HG02981 (cell line): ENCODE data around the gene SLC25A17.
"Not testable (repeated sequence)": the region's sequence is repeated elsewhere in the genome, so short reads cannot be mapped to it uniquely, and the experiment has no call there.

Experiments
- ATAC-seq: cut with Tn5 transposase; IDR thresholded peaks from one replicate; pipeline ENCODE4 v1.9.1; 2021; ENCODE audit warnings: mild to moderate bottlenecking, moderate library complexity; ENCODE audit not compliant: unreplicated experiment

Gene SLC25A17

DNA sequence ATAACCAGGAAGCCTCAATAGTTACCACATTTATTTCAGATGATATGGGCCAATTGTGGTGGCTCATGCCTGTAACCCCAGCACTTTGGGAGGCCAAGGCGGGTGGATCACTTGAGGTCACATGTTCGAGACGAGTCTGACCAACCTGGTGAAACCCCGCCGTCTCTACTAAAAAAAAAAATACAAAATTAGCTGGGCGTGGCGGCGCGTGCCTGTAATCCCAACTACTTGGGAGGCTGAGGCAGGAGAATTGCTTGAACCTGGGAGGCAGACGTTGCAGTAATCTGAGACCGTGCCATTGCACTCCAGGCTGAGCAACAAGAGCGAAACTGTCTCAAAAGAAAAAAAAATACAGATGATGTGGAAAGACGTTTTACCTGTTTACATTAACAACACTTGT is 60.3 kb downstream of the SLC25A17 start:
- ATAC-seq: not testable (repeated sequence)

DNA sequence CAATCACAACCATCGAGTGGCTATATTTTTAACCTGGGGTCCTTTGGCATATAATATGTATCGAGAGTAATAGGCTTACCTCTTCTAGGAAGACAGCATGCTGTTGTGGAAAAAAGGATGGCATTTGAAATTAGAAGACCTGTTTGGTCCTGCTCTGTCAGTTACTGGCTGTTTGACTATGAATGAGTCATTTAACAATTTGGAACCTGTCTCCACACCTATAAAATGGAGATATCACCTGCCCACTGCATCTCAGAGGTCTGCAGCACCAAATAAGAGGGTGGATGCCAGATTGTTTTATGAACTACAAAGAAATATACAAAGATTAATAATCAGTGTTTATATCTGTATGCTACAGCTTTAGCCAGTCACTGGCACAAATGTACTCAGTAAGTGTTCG is 60.8 kb downstream of the SLC25A17 start:
- ATAC-seq: no peak

DNA sequence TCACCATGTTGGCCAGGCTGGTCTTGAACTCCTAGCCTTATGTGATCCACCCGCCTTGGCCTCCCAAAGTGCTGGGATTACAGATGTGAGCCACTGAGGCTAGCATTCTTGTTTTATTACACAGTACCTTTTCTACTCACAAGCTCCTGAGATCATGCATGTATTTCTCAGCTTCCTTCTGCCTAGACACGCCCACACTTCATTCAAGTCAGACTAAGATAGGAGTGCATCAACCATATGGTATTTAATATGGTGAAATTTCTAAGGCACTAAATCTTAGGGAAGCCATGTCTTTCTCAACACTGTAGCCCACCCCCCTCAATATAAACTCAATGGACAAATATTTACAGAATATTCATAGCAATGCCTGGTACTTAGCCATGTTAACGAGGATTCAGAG is 62.1 kb downstream of the SLC25A17 start:
- no peak for ATAC-seq

DNA sequence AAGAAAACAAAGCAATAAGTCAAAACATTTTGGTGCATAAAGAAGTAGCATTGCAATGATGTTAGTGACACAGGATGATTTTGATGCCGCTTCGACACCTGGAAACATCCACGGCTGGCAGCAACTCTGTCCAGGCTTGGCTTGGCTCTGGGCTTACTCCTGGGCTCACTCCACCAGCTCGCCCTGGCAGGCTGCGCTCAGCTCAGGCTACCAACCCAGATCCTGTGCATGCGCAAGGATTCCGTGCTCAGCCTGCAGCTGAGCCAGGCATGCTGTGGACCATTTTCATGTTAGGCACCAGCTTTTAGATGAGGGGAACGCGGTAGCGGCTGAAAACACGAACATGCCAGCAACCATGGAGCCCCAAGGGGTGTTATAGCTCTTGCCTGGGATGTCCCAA is 66.0 kb downstream of the SLC25A17 start:
- no peak for ATAC-seq

DNA sequence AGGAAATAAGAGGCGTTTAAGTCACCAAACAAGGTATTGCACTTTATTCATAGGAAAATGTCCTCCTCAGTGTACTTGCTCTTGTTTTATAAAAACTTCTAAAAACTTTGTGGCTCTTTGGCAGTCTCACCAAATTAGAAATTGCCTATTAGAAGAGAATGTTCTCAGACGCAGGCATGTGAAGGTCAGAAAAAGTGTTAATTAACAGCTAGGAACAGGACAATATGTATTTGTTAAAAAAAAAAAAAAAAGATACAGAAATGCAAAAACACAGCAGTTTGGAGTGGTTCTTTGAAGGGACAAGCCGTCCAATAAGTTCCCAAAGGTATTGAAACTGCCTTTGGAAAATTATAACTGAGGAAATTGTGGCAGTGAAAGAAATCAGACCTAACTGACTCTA is 67.9 kb downstream of the SLC25A17 start:
- ATAC-seq: no peak

DNA sequence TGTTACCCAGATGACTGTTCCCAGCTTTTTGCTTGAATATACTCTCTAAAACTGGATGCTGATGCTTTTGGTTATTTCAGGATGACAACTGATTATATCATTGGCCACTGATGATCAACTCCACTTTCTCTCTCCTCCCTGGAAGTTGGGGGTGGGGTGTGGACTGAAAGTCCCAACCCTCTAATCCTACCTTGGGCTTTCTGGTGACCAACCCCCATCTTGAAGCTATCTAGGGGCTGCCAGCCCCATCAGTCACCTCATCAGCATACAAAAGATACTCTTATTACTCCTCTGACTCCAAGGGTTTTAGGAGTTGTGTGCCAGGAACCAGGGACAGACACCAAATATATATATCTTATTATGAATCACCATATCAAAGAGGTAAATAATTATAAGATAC is 69.3 kb downstream of the SLC25A17 start:
- ATAC-seq: no peak

DNA sequence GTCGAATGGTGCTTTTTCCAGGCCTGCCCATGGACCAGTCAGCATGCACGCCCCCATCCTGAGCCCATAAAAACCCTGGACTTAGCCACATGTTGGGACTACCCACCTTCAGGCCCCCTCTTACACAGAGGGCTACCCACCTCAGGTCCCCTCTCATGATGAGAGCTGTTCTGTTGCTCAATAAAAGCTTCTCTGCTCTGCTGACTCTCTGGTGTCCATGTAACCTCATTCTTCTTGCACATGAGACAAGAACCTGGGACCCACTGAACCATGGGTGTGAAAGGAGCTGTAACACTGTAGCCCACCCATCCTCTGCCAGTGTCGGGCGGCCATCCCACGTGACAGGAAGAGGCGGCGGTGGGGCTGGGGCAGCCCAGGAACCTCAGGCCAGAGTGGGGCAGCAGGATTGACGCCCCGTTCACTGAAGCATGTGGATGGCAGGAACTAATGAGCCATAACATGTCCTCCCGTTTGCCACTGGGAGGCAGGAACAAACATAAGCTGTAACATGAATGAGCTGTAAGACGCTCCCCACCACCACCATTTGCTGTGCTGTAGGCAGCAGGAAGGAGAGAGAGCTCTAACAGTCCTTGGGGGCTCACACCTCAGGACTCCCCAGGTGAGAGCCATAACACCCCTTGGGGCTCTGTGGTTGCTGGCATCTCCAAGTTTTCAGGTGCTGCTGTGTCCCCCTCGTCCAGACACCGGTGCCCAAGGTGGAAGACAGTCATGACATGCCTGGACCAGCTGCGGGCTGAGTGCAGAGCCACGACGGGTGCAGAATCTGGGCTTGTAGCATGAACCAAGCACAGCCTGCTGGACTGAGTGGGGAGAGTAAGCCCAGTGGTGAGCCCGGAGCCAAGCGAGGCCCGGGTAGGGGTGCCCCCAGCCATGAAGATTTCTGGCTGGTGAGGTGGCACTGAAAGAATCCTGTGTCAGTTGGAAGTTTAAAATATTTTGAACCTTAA is 70.5 kb downstream of the SLC25A17 start:
- no peak for ATAC-seq

DNA sequence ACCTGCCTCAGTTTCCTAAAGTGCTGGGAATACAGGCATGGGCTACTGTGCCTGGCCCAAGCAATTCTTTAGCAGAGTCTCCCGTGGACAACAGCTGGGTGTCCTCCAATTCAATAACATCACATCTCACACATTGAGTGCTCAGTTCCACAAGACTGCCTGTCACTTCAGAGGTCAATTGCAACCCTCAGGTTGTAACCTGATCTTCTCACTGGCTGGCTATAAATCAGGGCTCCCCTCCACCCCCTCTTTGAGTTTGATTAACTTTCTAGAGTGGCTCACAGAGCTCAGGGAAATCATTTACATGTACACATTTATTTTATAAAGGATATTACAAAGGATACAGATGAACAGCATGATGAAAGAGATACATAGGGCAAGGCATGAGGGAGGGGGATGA is 71.8 kb downstream of the SLC25A17 start:
- ATAC-seq: no peak

DNA sequence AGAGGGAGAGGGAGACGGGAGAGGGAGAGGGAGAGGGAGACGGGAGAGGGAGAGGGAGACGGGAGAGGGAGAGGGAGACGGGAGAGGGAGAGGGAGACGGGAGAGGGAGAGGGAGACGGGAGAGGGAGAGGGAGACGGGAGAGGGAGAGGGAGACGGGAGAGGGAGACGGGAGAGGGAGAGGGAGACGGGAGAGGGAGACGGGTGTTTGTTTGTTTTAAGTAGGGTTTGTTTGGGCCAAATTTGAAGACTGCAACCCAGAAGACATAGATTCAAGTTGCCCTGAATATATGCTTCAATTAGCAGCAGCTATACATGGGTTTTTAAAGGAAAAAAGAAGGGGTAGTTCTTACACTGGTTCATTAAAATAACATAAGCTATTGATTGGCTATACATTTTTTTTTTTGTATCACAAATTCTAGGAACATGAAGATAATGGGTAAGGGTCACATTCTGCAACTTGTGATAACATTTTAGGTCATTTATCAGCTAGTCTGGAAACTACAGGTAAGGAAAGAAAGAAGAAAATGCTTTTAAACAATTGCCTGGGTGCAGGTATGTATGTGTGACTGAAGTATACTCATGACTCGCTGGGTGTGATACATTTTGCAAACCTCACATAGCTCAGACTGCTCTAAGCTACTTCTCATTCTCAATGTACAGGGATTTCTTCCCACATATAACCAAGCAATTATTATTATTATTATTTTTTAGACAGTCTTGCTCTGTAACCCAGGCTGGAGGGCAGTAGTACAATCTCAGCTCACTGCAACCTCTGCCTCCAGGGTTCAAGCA is 72.5 kb downstream of the SLC25A17 start:
- ATAC-seq: no peak

DNA sequence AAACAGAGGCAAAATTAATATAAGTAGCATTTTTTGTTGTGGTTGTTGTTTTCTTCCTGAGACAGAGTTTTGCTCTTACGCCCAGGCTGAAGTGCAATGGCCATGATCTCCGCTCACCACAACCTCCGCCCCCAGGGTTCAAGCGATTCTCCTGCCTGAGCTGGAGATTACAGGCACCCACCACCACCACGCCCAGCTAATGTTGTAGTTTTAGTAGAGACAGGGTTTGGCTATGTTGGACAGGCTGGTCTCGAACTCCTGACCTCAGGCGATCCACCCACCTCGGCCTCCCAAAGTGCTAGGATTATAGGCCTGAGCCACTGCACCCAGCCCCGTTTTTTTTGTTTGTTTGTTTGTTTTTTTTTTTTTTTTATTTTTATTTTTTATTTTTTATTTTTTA is 75.4 kb downstream of the SLC25A17 start:
- ATAC-seq: no peak

DNA sequence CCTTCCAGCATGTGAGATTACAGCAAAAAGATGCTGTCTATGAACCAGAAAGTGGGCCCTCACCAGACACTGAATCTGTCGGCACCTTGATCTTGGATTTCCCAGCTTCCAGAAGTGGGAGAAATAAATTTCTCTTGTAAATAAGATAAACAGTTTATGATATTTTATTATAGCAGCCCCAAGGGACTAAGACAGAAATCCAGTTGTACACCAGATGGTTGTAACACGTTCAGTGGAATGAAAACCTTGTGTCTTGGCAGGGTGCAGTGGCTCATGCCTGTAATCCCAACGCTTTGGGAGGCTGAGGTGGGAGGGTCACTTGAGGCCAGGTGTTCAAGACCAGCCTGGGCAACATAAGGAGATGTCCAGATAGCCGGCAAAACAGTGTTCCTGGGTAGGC is 78.0 kb downstream of the SLC25A17 start:
- no peak for ATAC-seq

DNA sequence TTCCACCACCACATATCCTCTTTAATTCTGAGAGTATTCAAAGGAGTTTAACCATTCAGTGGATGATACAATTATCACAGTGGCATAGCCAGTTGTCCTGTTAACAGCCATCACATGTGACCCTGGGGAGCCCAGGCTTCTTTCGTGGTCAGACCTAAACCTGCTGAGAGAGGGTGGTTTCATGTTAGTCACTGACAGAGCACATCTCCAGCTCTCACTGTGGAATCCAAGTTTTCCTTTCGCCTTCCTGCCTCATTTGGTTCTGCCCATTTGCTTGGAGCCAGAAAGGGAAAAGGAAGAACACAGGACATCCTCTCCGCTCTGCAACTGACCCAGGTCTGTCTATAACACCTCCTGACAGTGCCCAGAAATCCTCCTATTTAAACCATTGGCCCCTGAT is 79.4 kb downstream of the SLC25A17 start:
- no peak for ATAC-seq

DNA sequence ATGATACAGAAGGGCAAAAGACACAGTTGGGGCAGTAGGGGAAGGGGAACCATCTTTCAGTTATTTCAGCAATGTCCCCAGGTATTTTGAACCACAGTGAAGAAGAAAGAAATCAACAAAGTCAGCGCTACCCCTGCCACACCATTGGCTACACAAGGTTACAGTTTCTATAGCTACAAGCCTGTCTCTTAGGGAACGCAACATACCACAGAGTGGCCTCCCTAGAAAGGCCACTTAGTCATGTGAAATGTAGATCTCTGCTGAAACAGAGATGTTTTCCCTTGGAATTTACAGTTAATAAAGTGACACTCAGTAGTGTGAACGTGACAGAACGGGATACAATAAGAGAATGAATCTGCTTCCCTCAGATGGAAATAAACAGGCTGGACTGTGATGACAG is 85.2 kb downstream of the SLC25A17 start:
- no peak for ATAC-seq

DNA sequence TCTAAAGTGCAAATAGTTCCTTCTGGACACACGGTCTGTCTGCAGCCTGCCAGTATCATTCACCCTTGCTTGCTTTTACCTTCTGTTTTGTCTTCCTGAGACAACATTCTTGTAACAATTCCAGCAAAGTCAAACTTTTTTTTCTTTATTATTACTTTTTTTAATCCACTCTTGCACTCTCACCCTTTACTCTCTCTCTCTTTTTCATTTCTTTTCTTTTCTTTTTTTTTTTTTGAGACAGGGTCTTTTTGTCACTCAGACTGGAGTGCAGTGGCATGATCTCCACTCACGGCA is 86.2 kb downstream of the SLC25A17 start:
- ATAC-seq: no peak

DNA sequence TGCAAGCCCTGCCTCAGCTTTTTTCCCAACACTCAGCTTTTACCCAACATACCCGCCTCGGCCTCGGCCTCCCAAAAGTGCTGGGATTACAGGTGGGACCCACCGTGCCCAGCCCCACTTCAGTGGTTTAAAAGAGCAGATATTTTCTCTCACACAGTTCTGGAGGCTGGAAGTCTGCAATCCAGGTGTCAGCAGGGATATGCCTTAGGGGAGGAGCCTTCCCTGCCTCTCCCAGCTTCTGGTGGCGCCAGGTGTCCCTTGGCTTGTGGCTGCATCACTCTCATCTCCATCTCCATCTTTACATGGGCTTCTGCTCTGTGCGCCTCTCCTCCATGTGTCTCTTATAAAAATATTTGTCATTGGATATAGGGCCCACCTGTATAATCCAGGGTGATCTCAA is 89.9 kb downstream of the SLC25A17 start:
- ATAC-seq: no peak

DNA sequence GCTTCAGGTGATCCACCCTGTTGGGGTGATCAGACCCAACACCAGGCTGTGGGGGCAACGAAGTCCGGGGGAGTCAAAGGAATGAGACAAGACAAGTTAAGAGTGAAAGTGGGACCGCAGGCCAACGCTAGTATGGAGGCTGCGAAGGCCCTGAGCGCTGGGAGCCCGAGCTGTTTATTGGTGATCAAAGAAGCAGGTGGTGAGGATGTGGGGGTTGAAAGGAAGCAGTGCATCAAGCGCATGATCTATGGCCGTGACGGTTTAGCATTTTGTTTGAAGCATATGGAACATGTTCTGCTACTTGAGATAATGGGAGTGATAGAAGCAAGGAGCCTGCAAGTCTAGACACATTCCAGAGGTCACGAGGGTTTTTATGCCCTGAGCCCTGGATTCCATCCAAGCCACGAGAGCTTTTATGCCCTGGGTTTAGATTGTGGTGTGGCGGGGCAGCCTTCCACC is 90.4 kb downstream of the SLC25A17 start:
- no peak for ATAC-seq

DNA sequence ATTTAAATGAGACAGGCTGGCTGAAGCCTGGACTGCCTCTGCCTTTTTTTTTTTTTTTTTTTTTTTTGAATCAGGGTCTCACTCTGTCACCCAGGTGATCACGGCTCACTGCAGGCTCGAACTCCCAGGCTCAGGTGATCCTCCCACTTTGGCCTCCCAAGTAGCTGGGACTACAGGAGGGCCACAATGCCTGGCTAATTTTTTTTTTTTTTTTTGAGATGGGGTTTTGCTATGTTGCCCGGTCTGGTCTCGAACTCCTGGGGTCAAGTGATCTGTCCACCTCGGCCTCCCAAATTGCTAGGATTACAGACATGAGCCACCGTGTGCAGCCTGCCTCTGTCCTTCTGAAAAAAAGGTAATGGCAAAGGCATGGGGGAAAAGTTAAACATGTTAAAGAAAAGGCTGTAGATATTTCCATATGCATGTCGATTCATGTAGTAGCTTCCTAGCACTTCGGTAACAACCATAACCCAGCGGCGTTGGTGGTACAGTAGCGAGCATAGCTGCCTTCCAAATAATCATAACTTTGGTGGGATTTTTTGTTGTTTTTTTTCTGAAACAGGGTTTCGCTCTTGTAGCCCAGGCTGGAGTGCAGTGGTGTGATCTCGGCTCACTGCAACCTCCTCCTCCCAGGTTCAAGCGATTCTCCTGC is 91.1 kb downstream of the SLC25A17 start:
- ATAC-seq: no peak

DNA sequence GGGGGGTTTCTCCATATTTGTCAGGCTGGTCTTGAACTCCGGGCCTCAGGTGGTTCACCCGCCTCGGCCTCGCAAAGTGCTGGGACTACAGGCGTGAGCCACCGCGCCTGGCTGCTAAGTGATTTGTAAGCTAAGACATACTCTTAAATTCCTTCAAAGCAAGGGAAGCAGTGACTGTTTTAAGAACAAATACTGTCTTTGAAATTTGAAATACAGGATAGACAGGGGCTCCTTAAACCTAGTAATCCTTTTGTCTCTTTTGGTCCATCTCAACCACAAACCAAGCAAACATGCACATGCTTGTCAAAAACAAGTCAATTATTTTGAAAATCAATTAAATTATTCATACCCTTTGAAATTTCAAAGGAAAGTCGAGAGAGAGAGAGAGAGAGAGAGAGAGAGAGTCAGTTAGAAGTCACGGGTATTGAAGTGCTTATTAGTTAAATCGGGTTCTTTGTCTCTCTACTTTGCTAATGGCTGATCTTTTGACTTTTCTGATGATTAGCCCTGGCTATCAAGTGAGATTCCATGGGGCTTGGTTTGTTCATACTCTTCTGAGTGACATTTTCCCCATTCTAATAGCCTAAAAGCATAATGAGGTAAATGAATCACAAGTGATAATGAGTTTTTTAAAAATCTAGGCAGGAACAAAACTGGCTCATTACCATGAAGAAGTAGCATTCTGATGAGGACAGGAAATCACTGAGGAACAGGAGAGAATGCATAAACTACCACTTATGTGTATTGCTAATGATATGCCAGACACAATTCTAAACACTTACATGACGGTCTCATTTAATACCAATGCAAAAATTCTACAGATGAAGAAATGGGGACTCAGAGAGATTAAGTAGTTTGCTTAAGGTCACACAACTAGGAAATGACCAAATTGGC is 91.8 kb downstream of the SLC25A17 start:
- no peak for ATAC-seq

DNA sequence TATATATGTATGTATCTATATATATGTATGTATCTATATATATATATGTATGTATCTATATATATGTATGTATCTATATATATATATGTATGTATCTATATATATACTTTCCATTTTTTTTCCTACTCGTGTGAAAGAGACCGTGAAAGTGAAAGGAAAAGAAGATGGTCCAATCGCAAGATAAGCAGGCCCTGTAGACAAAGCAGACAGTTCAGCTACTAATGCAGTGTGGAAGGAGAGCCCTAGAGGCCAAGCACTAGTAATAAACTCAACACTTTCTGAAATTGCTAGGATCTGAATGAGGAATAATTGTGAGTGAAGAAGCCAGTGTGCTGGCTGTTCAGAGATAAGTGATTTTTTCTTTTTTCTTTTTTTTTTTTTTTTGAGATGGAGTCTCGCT is 92.6 kb downstream of the SLC25A17 start:
- ATAC-seq: no peak

DNA sequence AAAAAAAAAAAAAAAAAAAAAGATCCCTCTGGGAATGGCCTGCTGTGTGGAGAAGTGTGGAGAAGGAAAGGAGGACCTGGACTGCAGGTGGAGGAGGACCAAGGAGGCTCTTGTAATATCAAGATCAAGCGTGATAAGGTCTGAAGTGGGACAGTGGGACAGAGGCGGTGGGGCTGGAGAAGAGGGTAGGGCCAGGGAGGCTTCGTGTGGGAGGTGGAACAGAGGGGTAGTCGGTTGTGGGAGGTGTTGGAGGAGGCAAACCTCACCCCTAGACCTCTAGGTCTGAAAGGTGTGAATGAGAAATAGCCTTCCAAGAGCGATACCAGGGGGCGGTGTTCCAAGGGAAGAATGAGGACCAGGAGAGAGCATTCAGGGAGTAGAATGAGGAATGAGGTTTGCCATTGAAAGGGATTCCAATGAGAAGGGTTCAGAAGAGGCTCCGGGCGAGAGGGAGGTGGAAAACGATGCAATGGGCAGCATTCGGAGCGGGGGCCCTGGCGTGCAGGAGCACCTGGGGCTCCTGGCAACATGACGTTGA is 95.7 kb downstream of the SLC25A17 start:
- no peak for ATAC-seq
